Brain pericyte (primary cell): ENCODE data around the gene IER3IP1.
A peak's percentile ranks its signal among the peaks of the same experiment; 100 is the strongest.
"Not testable (repeated sequence)": the region's sequence is repeated elsewhere in the genome, so short reads cannot be mapped to it uniquely, and the experiment has no call there.

Source experiments
- DNase-seq: peaks from one replicate; pipeline ENCODE4 v3.0.0-alpha.2; 2012; ENCODE audit warnings: low read depth, low spot score

IER3IP1 gene

GRCh38 chr18:47175898-47176575 lies at the start of gene IER3IP1:
IER3IP1 (minus strand) TSS chr18:47176364; CDS start chr18:47176277, 87 bp downstream.
- peak; percentile 63 for DNase-seq

- DNase-seq, result no peak
These were observed 39.5 kb upstream of the IER3IP1 start for GRCh38 chr18:47215554-47216138.

GRCh38 chr18:47209171-47209570 lies 33.0 kb upstream of the IER3IP1 start:
- DNase-seq, result no peak

GRCh38 chr18:47206945-47207637 lies 30.9 kb upstream of the IER3IP1 start:
- no peak for DNase-seq

- no peak for DNase-seq
These were observed 28.9 kb upstream of the IER3IP1 start for GRCh38 chr18:47204908-47205522.

GRCh38 chr18:47203626-47204464 lies 27.7 kb upstream of the IER3IP1 start:
- DNase-seq, result no peak

GRCh38 chr18:47195961-47196360 lies 19.8 kb upstream of the IER3IP1 start:
- not testable (repeated sequence) for DNase-seq

GRCh38 chr18:47191961-47192360 lies 15.8 kb upstream of the IER3IP1 start:
- no peak for DNase-seq

GRCh38 chr18:47187721-47188120 lies 11.6 kb upstream of the IER3IP1 start:
- no peak for DNase-seq

GRCh38 chr18:47184419-47185050 lies 8.4 kb upstream of the IER3IP1 start:
- no peak for DNase-seq

GRCh38 chr18:47182156-47182555 lies 6.0 kb upstream of the IER3IP1 start:
- not testable (repeated sequence) for DNase-seq

- DNase-seq, result no peak
These were observed 4.6 kb upstream of the IER3IP1 start for GRCh38 chr18:47180765-47181164.

- no peak for DNase-seq
These were observed 3.4 kb upstream of the IER3IP1 start for GRCh38 chr18:47179520-47179919.

- DNase-seq, result no peak
These were observed 774 bp downstream of the IER3IP1 start for GRCh38 chr18:47175283-47175897.

- DNase-seq, result no peak
These were observed 1.5 kb downstream of the IER3IP1 start for GRCh38 chr18:47174545-47175116.

GRCh38 chr18:47172476-47172875 lies 3.7 kb downstream of the IER3IP1 start:
- no peak for DNase-seq

GRCh38 chr18:47168913-47169312 lies 7.3 kb downstream of the IER3IP1 start:
- DNase-seq, result no peak

- DNase-seq, result no peak
These were observed 7.7 kb downstream of the IER3IP1 start for GRCh38 chr18:47168509-47168908.

GRCh38 chr18:47166294-47166693 lies 9.9 kb downstream of the IER3IP1 start:
- DNase-seq, result no peak

GRCh38 chr18:47163241-47163640 lies 12.9 kb downstream of the IER3IP1 start:
- DNase-seq, result no peak
